H9 (cell line): ENCODE measurements around the gene VPS4A. TPM values are rescaled to one million over a fixed set of nuclear protein-coding genes. Genes with fewer than 3 reads are reported as not detected.

Experiments used
- DNase-seq: peaks from one replicate; pipeline ENCODE4 v3.0.0-alpha.2; 2017
- H2AFZ ChIP-seq: one replicate; pipeline ENCODE4 v1.6.1; 2013; ENCODE audit warnings: mild to moderate bottlenecking, low read length, control low read depth, moderate library complexity
- H2AK5ac ChIP-seq: 2 replicates; pipeline ENCODE4 v1.6.1; 2013; ENCODE audit warnings: low read length, control low read depth, mixed read lengths; ENCODE audit not compliant: insufficient read length
- H2BK120ac ChIP-seq: one replicate; pipeline ENCODE4 v1.6.1; 2013; ENCODE audit warnings: low read depth, mild to moderate bottlenecking, low read length, control low read depth, inconsistent platforms; ENCODE audit not compliant: poor library complexity, severe bottlenecking
- H2BK12ac ChIP-seq: 2 replicates; pipeline ENCODE4 v1.6.1; 2013; ENCODE audit warnings: low read length, control low read depth, mixed read lengths, low read depth; ENCODE audit not compliant: insufficient read length
- H2BK15ac ChIP-seq: 2 replicates; pipeline ENCODE4 v1.6.1; 2013; ENCODE audit warnings: low read depth, low read length, control low read depth
- H2BK20ac ChIP-seq: one replicate; pipeline ENCODE4 v1.6.1; 2013; ENCODE audit warnings: low read depth, mild to moderate bottlenecking, low read length, control low read depth, inconsistent platforms; ENCODE audit not compliant: poor library complexity, severe bottlenecking
- H2BK5ac ChIP-seq: 2 replicates; pipeline ENCODE4 v1.6.1; 2013; ENCODE audit warnings: low read length, control low read depth, mixed read lengths; ENCODE audit not compliant: insufficient read length
- H3K14ac ChIP-seq: 2 replicates; pipeline ENCODE4 v1.6.1; 2013; ENCODE audit warnings: low read length, control low read depth; ENCODE audit not compliant: insufficient read depth
- H3K18ac ChIP-seq: 2 replicates; pipeline ENCODE4 v1.6.1; 2013; ENCODE audit warnings: low read depth, mild to moderate bottlenecking, mixed read lengths, low read length, control low read depth; ENCODE audit not compliant: insufficient read length
- H3K23ac ChIP-seq: 2 replicates; pipeline ENCODE4 v1.6.1; 2013; ENCODE audit warnings: low read length, control low read depth, mixed read lengths, low read depth; ENCODE audit not compliant: insufficient read length
- H3K23me2 ChIP-seq: 2 replicates; pipeline ENCODE4 v1.6.1; 2013; ENCODE audit warnings: low read depth, mild to moderate bottlenecking, mixed read lengths, low read length, control low read depth; ENCODE audit not compliant: insufficient read length, poor library complexity, severe bottlenecking
- H3K27ac ChIP-seq: 2 replicates; pipeline ENCODE4 v1.5.1; 2013; ENCODE audit warnings: low read length, control low read depth, mixed read lengths, low read depth; ENCODE audit not compliant: insufficient read length
- H3K27me3 ChIP-seq: 2 replicates; pipeline ENCODE4 v1.6.1; 2013; ENCODE audit warnings: low read length, control low read depth, inconsistent platforms; ENCODE audit not compliant: insufficient read depth
- H3K4ac ChIP-seq: 2 replicates; pipeline ENCODE4 v1.6.1; 2013; ENCODE audit warnings: low read depth, mild to moderate bottlenecking, control low read depth, inconsistent platforms, low read length, moderate library complexity
- H3K4me1 ChIP-seq: 2 replicates; pipeline ENCODE4 v1.6.1; 2013; ENCODE audit warnings: low read length, control low read depth, inconsistent platforms; ENCODE audit not compliant: insufficient read depth
- H3K4me2 ChIP-seq: 2 replicates; pipeline ENCODE4 v1.6.1; 2013; ENCODE audit warnings: low read length, control low read depth, mixed read lengths; ENCODE audit not compliant: insufficient read length, insufficient read depth
- H3K56ac ChIP-seq: 2 replicates; pipeline ENCODE4 v1.6.1; 2013; ENCODE audit warnings: low read depth, mild to moderate bottlenecking, mixed read lengths, low read length, control low read depth; ENCODE audit not compliant: insufficient read length
- H3K79me1 ChIP-seq: 2 replicates; pipeline ENCODE4 v1.6.1; 2013; ENCODE audit warnings: low read depth, mild to moderate bottlenecking, moderate library complexity, low read length, control low read depth, inconsistent platforms; ENCODE audit not compliant: insufficient read depth, poor library complexity, severe bottlenecking
- H3K79me2 ChIP-seq: 2 replicates; pipeline ENCODE4 v1.6.1; 2013; ENCODE audit warnings: low read length, control low read depth, inconsistent platforms; ENCODE audit not compliant: insufficient read depth
- H3K9ac ChIP-seq: 2 replicates; pipeline ENCODE4 v1.6.1; 2013; ENCODE audit warnings: low read length, control low read depth, mixed read lengths; ENCODE audit not compliant: insufficient read length; ENCODE audit errors: extremely low read depth
- H3K9me3 ChIP-seq: one replicate; pipeline ENCODE4 v1.6.1; 2013; ENCODE audit warnings: low read depth, low read length, inconsistent platforms; ENCODE audit not compliant: control insufficient read depth
- H3T11ph ChIP-seq: one replicate; pipeline ENCODE4 v1.6.1; 2013; ENCODE audit warnings: mild to moderate bottlenecking, low read length, control low read depth, inconsistent platforms
- H4K20me1 ChIP-seq: one replicate; pipeline ENCODE4 v1.6.1; 2013; ENCODE audit not compliant: control insufficient read depth, insufficient read length, insufficient read depth
- H4K5ac ChIP-seq: 2 replicates; pipeline ENCODE4 v1.6.1; 2013; ENCODE audit warnings: low read depth, mild to moderate bottlenecking, mixed read lengths, low read length, control low read depth; ENCODE audit not compliant: insufficient read length
- H4K8ac ChIP-seq: replicated peaks from 2 replicates; pipeline ENCODE4 v1.6.1; 2013; ENCODE audit warnings: low read length, control low read depth, mixed read lengths, low read depth; ENCODE audit not compliant: insufficient read length
- H4K91ac ChIP-seq: 2 replicates; pipeline ENCODE4 v1.6.1; 2013; ENCODE audit warnings: low read depth, mild to moderate bottlenecking, moderate library complexity, mixed read lengths, low read length, control low read depth; ENCODE audit not compliant: insufficient read length
- H3K27ac Mint-ChIP-seq, 3 experiments: 2 replicates in 2 of 3; 3 replicates in 1 of 3; pipeline ENCODE4 v1.8.0; 2020 to 2021; ENCODE audit warnings: mixed read lengths in 3 of 3, mild to moderate bottlenecking in 1 of 3, moderate library complexity in 1 of 3
- H3K27me3 Mint-ChIP-seq: 2 replicates; pipeline ENCODE4 v1.8.0; 2021; ENCODE audit warnings: low read depth, mild to moderate bottlenecking, moderate library complexity, mixed read lengths
- H3K36me3 Mint-ChIP-seq, 3 experiments: 2 replicates in 2 of 3; 3 replicates in 1 of 3; pipeline ENCODE4 v1.8.0; 2020 to 2021; ENCODE audit warnings: low read depth in 3 of 3, mixed read lengths in 3 of 3; ENCODE audit not compliant: insufficient read depth in 1 of 3
- H3K4me1 Mint-ChIP-seq, 2 experiments: 2 replicates each; pipeline ENCODE4 v1.8.0; 2020; ENCODE audit warnings: mixed read lengths in 2 of 2
- H3K4me3 Mint-ChIP-seq, 2 experiments: 2 replicates in 1 of 2; 3 replicates in 1 of 2; pipeline ENCODE4 v1.8.0; 2020 to 2021; ENCODE audit warnings: mild to moderate bottlenecking in 2 of 2, mixed read lengths in 2 of 2, moderate library complexity in 1 of 2
- H3K9me3 Mint-ChIP-seq, 2 experiments: 2 replicates in 1 of 2; 3 replicates in 1 of 2; pipeline ENCODE4 v1.8.0; 2020; ENCODE audit warnings: mild to moderate bottlenecking in 2 of 2, mixed read lengths in 2 of 2, moderate library complexity in 1 of 2
- CTCF ChIP-seq: fragments of 200-600 bp; sonication (generic); conservative IDR thresholded peaks from 3 replicates; pipeline ENCODE4 v1.8.0; 2021; ENCODE audit warnings: antibody characterized with exemption, mild to moderate bottlenecking
- WGBS: extraction: QIAGEN DNeasy Blood & Tissue Kit; methylation state at CpG from one replicate; pipeline ENCODE4 v1.1.7; 2013; ENCODE audit warnings: missing lambda C conversion rate, low lambda C conversion rate, mixed read lengths; ENCODE audit not compliant: insufficient read length; ENCODE audit errors: extremely low coverage; 5-methylcytosine and 5-hydroxymethylcytosine counted together
- total RNA-seq: library from RNA; stranded (reverse); gene quantifications from 2 replicates; pipeline ENCODE4 v1.2.1, GENCODE V29; 2021

VPS4A gene
- total RNA-seq, 1 experiment from 2014 or later = 27.1 TPM

- no peaks in the 10 kb centered on the region for H3K79me2 ChIP-seq
- H3K9me3 Mint-ChIP-seq = no peaks in the 10 kb centered on the region
- H4K5ac ChIP-seq = no peak overlapping the region
- no peaks in the 10 kb centered on the region for H3K4me1 ChIP-seq
- no CpG with 5 or more reads among the region's 22 CpGs for WGBS
- no peak overlapping the region for H2AK5ac ChIP-seq
- no peaks in the 10 kb centered on the region for H3K27me3 ChIP-seq
- H3K79me1 ChIP-seq = no peaks in the 10 kb centered on the region
- H3K23me2 ChIP-seq = no peaks in the 10 kb centered on the region
- peaks cover 46 to 92% (median 86%) of the 10 kb centered on the region in 3 experiments for H3K36me3 Mint-ChIP-seq
- no peaks in the 10 kb centered on the region for H4K20me1 ChIP-seq
- H3T11ph ChIP-seq = no peak overlapping the region
- H3K4ac ChIP-seq = no peak overlapping the region
- no peak overlapping the region for H2AFZ ChIP-seq
- no peak overlapping the region for H3K23ac ChIP-seq
- no peak overlapping the region for H3K4me2 ChIP-seq
- H3K27ac ChIP-seq = no peak overlapping the region
- H3K56ac ChIP-seq = no peak overlapping the region
- no peak overlapping the region for H4K91ac ChIP-seq
- no peak overlapping the region for H2BK15ac ChIP-seq
- no peak for TF ChIP-seq CTCF
- no peak overlapping the region for H4K8ac ChIP-seq
- H2BK12ac ChIP-seq = no peak overlapping the region
- no peak for DNase-seq
- H3K18ac ChIP-seq = no peak overlapping the region
- no peak overlapping the region for H3K9ac ChIP-seq
- no peak overlapping the region for H3K14ac ChIP-seq
- H3K4me1 Mint-ChIP-seq = 0 out of 4 replicates have a peak, but pooled peaks cover 0 to 4% of the 10 kb centered on the region in 2 experiments
- H3K27ac Mint-ChIP-seq = peak overlapping the region in 2 of 3 experiments; percentile 70 to 71; a peak in 2 of 7 replicates
- H2BK120ac ChIP-seq = no peak overlapping the region
- H2BK5ac ChIP-seq = no peak overlapping the region
- no peak overlapping the region for H2BK20ac ChIP-seq
- H3K4me3 Mint-ChIP-seq = no peak overlapping the region; a peak in 1 of 5 replicates
- H3K9me3 ChIP-seq = no peaks in the 10 kb centered on the region
- H3K27me3 Mint-ChIP-seq = no peaks in the 10 kb centered on the region
These were observed 9.9 kb downstream of the VPS4A start for GRCh38 chr16:69321080-69321479.
